GM12892 (cell line): ENCODE results near the gene IL17REL.

ENCODE experiments used
- POLR2A ChIP-seq: IDR thresholded peaks from 2 replicates; pipeline ENCODE4 v1.6.1; 2011; ENCODE audit warnings: low read depth, low read length, control low read depth
- POLR2AphosphoS5 ChIP-seq: IDR thresholded peaks from 2 replicates; pipeline ENCODE4 v1.6.1; 2011; ENCODE audit warnings: low read depth, low read length, control low read depth
- TAF1 ChIP-seq: IDR thresholded peaks from 2 replicates; pipeline ENCODE4 v1.6.1; 2011; ENCODE audit warnings: low read depth, mild to moderate bottlenecking, control low read depth, low read length, borderline replicate concordance

DNA sequence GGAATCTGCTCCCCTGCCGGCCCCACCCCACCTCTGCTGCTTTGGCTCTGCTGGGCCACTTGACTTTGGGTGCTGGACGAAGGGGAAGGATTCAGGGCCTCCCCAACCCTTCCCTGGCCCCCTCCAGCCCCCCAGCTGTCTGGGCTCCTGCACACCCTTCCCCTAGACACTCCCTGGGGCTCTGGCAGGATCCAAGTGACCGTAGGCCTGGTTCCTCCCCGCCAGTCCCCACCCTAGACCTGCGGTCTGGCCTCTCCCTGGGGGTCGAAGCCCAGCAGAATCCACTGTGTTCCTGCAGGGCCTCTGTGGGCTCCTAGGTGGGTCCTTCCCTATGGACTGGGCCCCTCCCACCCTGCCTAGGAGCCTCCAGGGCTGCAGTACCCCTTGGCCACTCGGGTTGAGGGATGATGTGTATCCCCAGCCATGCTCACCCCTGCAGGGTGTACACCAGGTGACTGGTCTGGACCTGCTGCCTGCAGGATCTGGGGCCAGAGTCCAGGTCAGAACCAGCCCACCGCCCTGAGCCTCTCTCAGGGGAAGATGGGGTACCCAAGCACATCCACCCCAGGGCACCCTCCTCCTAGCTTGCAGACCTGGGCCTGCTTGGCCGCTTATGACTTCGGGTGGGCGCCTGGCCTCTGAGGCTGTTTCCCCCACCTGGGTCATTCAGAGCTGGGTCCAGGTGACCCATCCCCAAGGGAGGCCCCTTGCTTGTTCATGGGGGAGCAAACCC lies 46.4 kb downstream of the IL17REL start:
- TF ChIP-seq POLR2AphosphoS5 (no peak; the same call in 1 of the 2 replicates), POLR2A (no peak), TAF1 (no peak)
